ENCODE measurements around the gene HSD17B8.
"Not testable (repeated sequence)": the region's sequence is repeated elsewhere in the genome, so short reads cannot be mapped to it uniquely, and the experiment has no call there.

HSD17B8 gene

GRCh38 chr6:33213989-33214335 lies 9.5 kb downstream of the HSD17B8 start:
- H3K4me3 ChIP-seq (replicated peaks; ENCODE audit: low read depth, low read length): peak overlapping the region; percentile 60
- DNase-seq (ENCODE audit: low read depth): no peak
- TF ChIP-seq CTCF (IDR thresholded peaks at IDR 0.05; ENCODE audit: low read length, missing control alignments): no peak

GRCh38 chr6:33215271-33216116 lies 11.0 kb downstream of the HSD17B8 start:
- DNase-seq (ENCODE audit: low read depth): no peak
- H3K4me3 ChIP-seq (replicated peaks; ENCODE audit: low read depth, low read length): no peak overlapping the region
- TF ChIP-seq CTCF (IDR thresholded peaks at IDR 0.05; ENCODE audit: low read length, missing control alignments): no peak

GRCh38 chr6:33216117-33216649 lies 11.7 kb downstream of the HSD17B8 start:
- H3K4me3 ChIP-seq (replicated peaks; ENCODE audit: low read depth, low read length): no peak overlapping the region
- no peak for TF ChIP-seq CTCF (IDR thresholded peaks at IDR 0.05; ENCODE audit: low read length, missing control alignments)
- no peak for DNase-seq (ENCODE audit: low read depth)

GRCh38 chr6:33217246-33217645 lies 12.8 kb downstream of the HSD17B8 start:
- no peak overlapping the region for H3K4me3 ChIP-seq (replicated peaks; ENCODE audit: low read depth, low read length)
- DNase-seq (ENCODE audit: low read depth): no peak
- no peak for TF ChIP-seq CTCF (IDR thresholded peaks at IDR 0.05; ENCODE audit: low read length, missing control alignments)

GRCh38 chr6:33217681-33218080 lies 13.2 kb downstream of the HSD17B8 start:
- TF ChIP-seq CTCF (IDR thresholded peaks at IDR 0.05; ENCODE audit: low read length, missing control alignments): no peak

GRCh38 chr6:33226503-33227120 lies 22.2 kb downstream of the HSD17B8 start:
- DNase-seq (ENCODE audit: low read depth); H3K4me3 ChIP-seq (replicated peaks; ENCODE audit: low read depth, low read length): not testable (repeated sequence)

More at GRCh38 chr6:33217681-33218080, 13.2 kb downstream of the HSD17B8 start:
- no peak for DNase-seq (ENCODE audit: low read depth)
- no peak overlapping the region for H3K4me3 ChIP-seq (replicated peaks; ENCODE audit: low read depth, low read length)

- no peak for DNase-seq (ENCODE audit: low read depth)
- TF ChIP-seq CTCF (IDR thresholded peaks at IDR 0.05; ENCODE audit: low read length, missing control alignments): no peak
- no peak overlapping the region for H3K4me3 ChIP-seq (replicated peaks; ENCODE audit: low read depth, low read length)
Observed at GRCh38 chr6:33235221-33235634, 30.8 kb downstream of the HSD17B8 start.
